ENCODE results near the gene CFAP45. TPM values are rescaled to one million over a fixed set of nuclear protein-coding genes. Genes with fewer than 3 reads are reported as not detected.

The CFAP45 gene
- total RNA-seq, 4 donors from 2014 or later, result 2.5 TPM; not detected in 3

DNA sequence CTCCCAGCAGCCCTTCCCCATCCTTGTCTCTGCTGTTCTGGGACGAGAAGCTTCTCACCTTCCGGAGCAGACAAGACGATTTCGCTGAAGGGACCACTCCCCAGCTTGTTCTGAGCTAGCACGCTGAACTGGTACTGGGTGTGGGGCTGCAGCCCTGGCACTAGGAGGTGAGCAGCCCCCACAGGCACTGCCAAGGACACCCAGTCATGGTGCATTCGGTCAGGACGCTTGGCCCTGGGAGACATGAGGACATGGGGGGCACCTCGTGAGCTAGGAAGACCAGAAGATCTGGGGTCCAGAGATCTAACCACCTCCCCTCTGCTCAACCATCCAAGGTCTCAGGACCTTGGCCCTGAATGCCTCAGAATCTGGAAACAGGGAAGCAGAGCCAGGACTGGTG lies 30.7 kb upstream of the CFAP45 start:
- no peaks in the 10 kb centered on the region for H3K27me3 ChIP-seq
- TF ChIP-seq POLR2A (IDR thresholded peaks at IDR 0.05), result no peak
- TF ChIP-seq, protein P1, sequence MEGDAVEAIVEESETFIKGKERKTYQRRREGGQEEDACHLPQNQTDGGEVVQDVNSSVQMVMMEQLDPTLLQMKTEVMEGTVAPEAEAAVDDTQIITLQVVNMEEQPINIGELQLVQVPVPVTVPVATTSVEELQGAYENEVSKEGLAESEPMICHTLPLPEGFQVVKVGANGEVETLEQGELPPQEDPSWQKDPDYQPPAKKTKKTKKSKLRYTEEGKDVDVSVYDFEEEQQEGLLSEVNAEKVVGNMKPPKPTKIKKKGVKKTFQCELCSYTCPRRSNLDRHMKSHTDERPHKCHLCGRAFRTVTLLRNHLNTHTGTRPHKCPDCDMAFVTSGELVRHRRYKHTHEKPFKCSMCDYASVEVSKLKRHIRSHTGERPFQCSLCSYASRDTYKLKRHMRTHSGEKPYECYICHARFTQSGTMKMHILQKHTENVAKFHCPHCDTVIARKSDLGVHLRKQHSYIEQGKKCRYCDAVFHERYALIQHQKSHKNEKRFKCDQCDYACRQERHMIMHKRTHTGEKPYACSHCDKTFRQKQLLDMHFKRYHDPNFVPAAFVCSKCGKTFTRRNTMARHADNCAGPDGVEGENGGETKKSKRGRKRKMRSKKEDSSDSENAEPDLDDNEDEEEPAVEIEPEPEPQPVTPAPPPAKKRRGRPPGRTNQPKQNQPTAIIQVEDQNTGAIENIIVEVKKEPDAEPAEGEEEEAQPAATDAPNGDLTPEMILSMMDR (IDR thresholded peaks at IDR 0.05), result no peak
- H3K36me3 ChIP-seq, result no peaks in the 10 kb centered on the region
- H3K9me3 ChIP-seq, result no peaks in the 10 kb centered on the region
- DNase-seq, result peak in 1 of 3 donors; percentile 39
- H3K4me3 ChIP-seq, result no peak overlapping the region
- H3K4me1 ChIP-seq, result peaks cover 0 to 15% (median 1%) of the 10 kb centered on the region in 4 donors
- H3K27ac ChIP-seq, result no peak overlapping the region

GRCh38 chr1:159930216-159930615 lies 30.3 kb upstream of the CFAP45 start:
- no peaks in the 10 kb centered on the region for H3K36me3 ChIP-seq
- no peak for DNase-seq
- peaks cover 0 to 15% (median 1%) of the 10 kb centered on the region in 4 donors for H3K4me1 ChIP-seq
- H3K27me3 ChIP-seq, result no peaks in the 10 kb centered on the region
- H3K9me3 ChIP-seq, result no peaks in the 10 kb centered on the region
- no peak overlapping the region for H3K27ac ChIP-seq
- TF ChIP-seq, protein P1 (IDR thresholded peaks at IDR 0.05), result no peak
- TF ChIP-seq POLR2A (IDR thresholded peaks at IDR 0.05), result no peak
- H3K4me3 ChIP-seq, result no peak overlapping the region

- TF ChIP-seq POLR2A (IDR thresholded peaks at IDR 0.05), result no peak
- TF ChIP-seq, protein P1 (IDR thresholded peaks at IDR 0.05), result no peak
- no peak overlapping the region for H3K27ac ChIP-seq
Measured at GRCh38 chr1:159929155-159930051, 29.4 kb upstream of the CFAP45 start.

DNA sequence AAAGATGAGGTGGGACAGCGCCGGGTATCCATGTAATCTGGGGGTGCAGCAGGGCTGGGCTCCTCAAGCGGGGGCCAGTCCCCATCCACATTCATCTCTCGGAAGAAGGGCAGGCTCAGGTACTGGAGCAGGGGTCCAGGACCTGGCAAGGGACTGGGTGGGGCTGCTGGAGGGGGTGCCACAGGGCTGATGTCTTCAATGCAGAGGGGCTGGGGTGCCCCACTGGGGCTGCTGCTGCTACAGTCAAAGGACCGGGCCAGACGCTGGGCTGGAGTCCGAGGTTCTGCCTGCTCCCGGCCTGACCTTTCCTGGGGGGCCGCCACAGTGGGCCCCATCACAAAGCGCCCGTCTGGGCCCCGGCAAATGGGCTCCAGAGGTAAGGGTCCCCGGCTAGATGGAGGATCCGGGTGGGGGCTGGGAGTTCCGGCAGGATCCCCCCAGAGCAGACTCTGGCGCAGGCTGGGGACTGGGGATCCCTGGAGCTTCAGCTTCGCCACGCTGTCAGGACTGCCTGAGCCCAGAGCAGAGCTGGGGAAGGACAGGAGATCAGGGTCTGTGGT lies 28.6 kb upstream of the CFAP45 start:
- no peaks in the 10 kb centered on the region for H3K36me3 ChIP-seq
- H3K27ac ChIP-seq, result no peak overlapping the region
- H3K4me3 ChIP-seq, result no peak overlapping the region
- H3K4me1 ChIP-seq, result peaks cover 0 to 15% (median 1%) of the 10 kb centered on the region in 4 donors
- DNase-seq, result peak in 1 of 3 donors; percentile 34
- TF ChIP-seq, protein P1 (IDR thresholded peaks at IDR 0.05), result no peak
- H3K9me3 ChIP-seq, result no peaks in the 10 kb centered on the region
- H3K27me3 ChIP-seq, result no peaks in the 10 kb centered on the region

More at GRCh38 chr1:159929155-159930051, 29.4 kb upstream of the CFAP45 start:
- peak in 1 of 3 donors; percentile 59 for DNase-seq
- H3K4me3 ChIP-seq, result no peak overlapping the region
- no peaks in the 10 kb centered on the region for H3K27me3 ChIP-seq
- no peaks in the 10 kb centered on the region for H3K36me3 ChIP-seq
- H3K4me1 ChIP-seq, result peaks cover 0 to 15% (median 1%) of the 10 kb centered on the region in 4 donors
- H3K9me3 ChIP-seq, result no peaks in the 10 kb centered on the region

DNA sequence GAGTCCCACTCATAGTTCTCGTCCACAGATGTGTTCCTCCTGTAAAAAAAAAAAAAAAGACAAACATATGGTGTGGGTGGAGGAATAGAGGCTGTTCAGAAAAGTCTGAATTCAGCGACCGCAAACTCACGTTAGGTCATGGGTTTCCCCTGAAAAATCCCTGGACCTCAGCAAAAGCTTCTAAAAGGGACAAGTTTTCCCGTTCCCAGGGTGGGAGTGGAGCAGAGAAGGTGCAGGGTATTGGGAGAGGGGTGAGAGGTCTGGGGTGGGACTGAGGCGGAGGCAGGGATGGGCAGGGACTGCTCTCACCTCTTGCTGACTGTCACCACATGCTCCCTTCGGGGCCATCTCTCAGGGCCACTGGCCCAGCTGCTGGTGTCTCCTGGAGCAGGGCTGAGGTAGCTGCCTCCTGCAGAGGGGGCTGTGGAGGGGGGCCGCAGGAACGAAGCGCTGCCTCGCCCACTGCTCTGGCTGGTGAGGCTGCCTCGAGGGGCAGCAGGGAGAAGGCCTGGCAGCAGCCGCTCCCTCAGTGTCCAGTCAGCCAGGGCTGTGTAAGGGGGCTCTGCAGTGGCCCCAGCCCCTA lies 28.0 kb upstream of the CFAP45 start:
- peak in 1 of 3 donors; percentile 34 for DNase-seq

More for the DNA sequence above, 28.0 kb upstream of the CFAP45 start:
- Histone ChIP-seq H3K4me3 (no peak overlapping the region), H3K27me3 (no peaks in the 10 kb centered on the region), H3K27ac (no peak overlapping the region), H3K4me1 (peaks cover 0 to 18% (median 2%) of the 10 kb centered on the region in 4 donors), H3K9me3 (no peaks in the 10 kb centered on the region), H3K36me3 (no peaks in the 10 kb centered on the region)
- TF ChIP-seq, protein P1 (IDR thresholded peaks at IDR 0.05), result no peak
- TF ChIP-seq POLR2A (IDR thresholded peaks at IDR 0.05), result no peak
